ENCODE measurements around the gene CD99. TPM values are rescaled to one million over a fixed set of nuclear protein-coding genes. Genes with fewer than 3 reads are reported as not detected.
"Not testable (repeated sequence)": the region's sequence is repeated elsewhere in the genome, so short reads cannot be mapped to it uniquely, and the experiment has no call there.

The CD99 gene
- total and polyA plus RNA-seq, 12 donors, result 89.4 to 266 (median 184) TPM

GRCh38 chrX:2751291-2751690, 60.2 kb downstream of the CD99 start:
- DNase-seq, result no peak
- WGBS, 4 donors, result 39 to 48% (median 47%) methylated on average over 3 of the region's 3 CpGs
- TF ChIP-seq POLR2A (IDR thresholded peaks at IDR 0.05) (no peak), CTCF (IDR thresholded peaks at IDR 0.05) (no peak)
- Histone ChIP-seq H3K36me3 (replicated peaks in 1 of 2) (no peaks in the 10 kb centered on the region), H3K9me3 (replicated peaks in 1 of 3) (no peaks in the 10 kb centered on the region), H3K27ac (no peak overlapping the region), H3K4me3 (no peak overlapping the region), H3K27me3 (no peaks in the 10 kb centered on the region), H3K4me1 (replicated peaks in 1 of 2) (no peaks in the 10 kb centered on the region)
- intact Hi-C loops (cut with DNase I), result no loop called here

- intact Hi-C loops (cut with DNase I); H3K4me3 ChIP-seq; H3K4me1 ChIP-seq (replicated peaks in 1 of 2); DNase-seq; H3K27me3 ChIP-seq; H3K36me3 ChIP-seq (replicated peaks in 1 of 2); H3K9me3 ChIP-seq (replicated peaks in 1 of 3); H3K27ac ChIP-seq: not testable (repeated sequence)
- 81 to 87% (median 84%) methylated on average over 9 to 11 of the region's 11 CpGs for WGBS, 4 donors
Measured at GRCh38 chrX:2751874-2752300, 60.8 kb downstream of the CD99 start, which contains the start of gene XG. Gene XG (plus strand): TSS chrX:2752040. CDS start chrX:2752275, 235 bp downstream.

- H3K9me3 ChIP-seq (replicated peaks in 1 of 3); H3K4me3 ChIP-seq; H3K36me3 ChIP-seq (replicated peaks in 1 of 2); H3K4me1 ChIP-seq (replicated peaks in 1 of 2); H3K27me3 ChIP-seq; DNase-seq; H3K27ac ChIP-seq; intact Hi-C loops (cut with DNase I): not testable (repeated sequence)
- 66 to 83% (median 69%) methylated on average over 5 to 7 of the region's 7 CpGs for WGBS, 4 donors
Measured at GRCh38 chrX:2752441-2752840, 61.3 kb downstream of the CD99 start.

GRCh38 chrX:2755163-2755715, 64.1 kb downstream of the CD99 start:
- H3K4me3 ChIP-seq; H3K27me3 ChIP-seq; intact Hi-C loops (cut with DNase I); H3K4me1 ChIP-seq (replicated peaks in 1 of 2); H3K9me3 ChIP-seq (replicated peaks in 1 of 3); DNase-seq; H3K27ac ChIP-seq; H3K36me3 ChIP-seq (replicated peaks in 1 of 2): not testable (repeated sequence)
- WGBS, 4 donors, result 51 to 60% (median 52%) methylated on average over 5 of the region's 5 CpGs

- H3K4me3 ChIP-seq, result no peak overlapping the region
- no peak for TF ChIP-seq POLR2A (IDR thresholded peaks at IDR 0.05)
- no peak for TF ChIP-seq CTCF (IDR thresholded peaks at IDR 0.05)
- H3K27ac ChIP-seq, result no peak overlapping the region
- intact Hi-C loops (cut with DNase I), result no loop called here
- no peaks in the 10 kb centered on the region for H3K27me3 ChIP-seq
- no peaks in the 10 kb centered on the region for H3K9me3 ChIP-seq (replicated peaks in 1 of 3)
- H3K4me1 ChIP-seq (replicated peaks in 1 of 2), result no peaks in the 10 kb centered on the region
- WGBS, 4 donors, result 71 to 81% (median 77%) methylated on average over 10 of the region's 10 CpGs
- H3K36me3 ChIP-seq (replicated peaks in 1 of 2), result no peaks in the 10 kb centered on the region
- no peak for DNase-seq
Measured at GRCh38 chrX:2756548-2756947, 65.5 kb downstream of the CD99 start.

GRCh38 chrX:2761246-2761645, 70.2 kb downstream of the CD99 start:
- TF ChIP-seq CTCF (IDR thresholded peaks at IDR 0.05) (no peak), POLR2A (IDR thresholded peaks at IDR 0.05) (no peak)
- Histone ChIP-seq H3K4me1 (replicated peaks in 1 of 2) (no peaks in the 10 kb centered on the region), H3K36me3 (replicated peaks in 1 of 2) (no peaks in the 10 kb centered on the region), H3K27ac (no peak overlapping the region), H3K9me3 (replicated peaks in 1 of 3) (no peaks in the 10 kb centered on the region), H3K27me3 (no peaks in the 10 kb centered on the region), H3K4me3 (no peak overlapping the region)
- no peak for DNase-seq
- intact Hi-C loops (cut with DNase I), result no loop called here
- WGBS, 4 donors, result 62 to 91% (median 74%) methylated on average over 2 of the region's 2 CpGs

GRCh38 chrX:2762671-2763070, 71.6 kb downstream of the CD99 start:
- H3K27ac ChIP-seq; H3K27me3 ChIP-seq; H3K9me3 ChIP-seq (replicated peaks in 1 of 3); H3K4me3 ChIP-seq; H3K36me3 ChIP-seq (replicated peaks in 1 of 2); H3K4me1 ChIP-seq (replicated peaks in 1 of 2); intact Hi-C loops (cut with DNase I): not testable (repeated sequence)
- DNase-seq, result peak; percentile 20 to 66 (median 47)
- WGBS, 4 donors, result 35 to 55% (median 44%) methylated on average over 3 to 4 of the region's 4 CpGs

GRCh38 chrX:2764766-2765548, 73.9 kb downstream of the CD99 start:
- H3K4me1 ChIP-seq (replicated peaks in 1 of 2); DNase-seq; intact Hi-C loops (cut with DNase I); H3K9me3 ChIP-seq (replicated peaks in 1 of 3); H3K4me3 ChIP-seq; H3K36me3 ChIP-seq (replicated peaks in 1 of 2); H3K27me3 ChIP-seq; H3K27ac ChIP-seq: not testable (repeated sequence)
- WGBS, 4 donors, result 81 to 88% (median 83%) methylated on average over 19 of the region's 19 CpGs

All from adrenal gland (tissue), 12 donors.